HEK293T (cell line): Measurements from ENCODE around the gene CALB2.

Source experiments
- CTCF ChIA-PET: fragments of 350-600 bp; formaldehyde crosslinking; extraction: SDS; loops from one replicate; lab custom pipeline; 2021; ENCODE audit warnings: antibody characterized with exemption, inconsistent platforms; lab: Yijun Ruan, JAX
- POLR2A ChIA-PET: fragments of 350-600 bp; formaldehyde crosslinking; extraction: SDS; loops from one replicate; lab custom pipeline; 2020; ENCODE audit warnings: antibody characterized with exemption, inconsistent platforms; lab: Yijun Ruan, JAX
- DNase-seq: peaks from one replicate; pipeline ENCODE4 v3.0.0; 2012; ENCODE audit warnings: mixed read lengths; ENCODE audit errors: extremely low spot score
- ARNT ChIP-seq: fragments of 450-650 bp; IDR thresholded peaks from 2 replicates; pipeline ENCODE4 v1.6.1; 2017; ENCODE audit warnings: mild to moderate bottlenecking
- BHLHE40 ChIP-seq: fragments of 450-650 bp; IDR thresholded peaks from 2 replicates; pipeline ENCODE4 v1.6.1; 2016; ENCODE audit warnings: mild to moderate bottlenecking, moderate library complexity, borderline replicate concordance
- CTBP1 ChIP-seq: fragments of 450-650 bp; IDR thresholded peaks from 2 replicates; pipeline ENCODE4 v1.6.1; 2016; ENCODE audit warnings: borderline replicate concordance
- ELF4 ChIP-seq: fragments of 450-650 bp; IDR thresholded peaks from 2 replicates; pipeline ENCODE4 v1.6.1; 2017; ENCODE audit warnings: antibody characterized with exemption
- FOXA1 ChIP-seq: fragments of 450-650 bp; IDR thresholded peaks from 2 replicates; pipeline ENCODE4 v1.6.1; 2016; ENCODE audit warnings: mild to moderate bottlenecking
- FOXK2 ChIP-seq: fragments of 450-650 bp; IDR thresholded peaks from 2 replicates; pipeline ENCODE4 v1.6.1; 2016; ENCODE audit warnings: mild to moderate bottlenecking
- FOXM1 ChIP-seq: fragments of 450-650 bp; IDR thresholded peaks from 2 replicates; pipeline ENCODE4 v1.6.1; 2017; ENCODE audit warnings: mild to moderate bottlenecking, borderline replicate concordance
- HDGF ChIP-seq: fragments of 450-650 bp; IDR thresholded peaks from 2 replicates; pipeline ENCODE4 v1.6.1; 2017; ENCODE audit warnings: antibody characterized with exemption, borderline replicate concordance
- L3MBTL2 ChIP-seq: fragments of 450-650 bp; conservative IDR thresholded peaks from 2 replicates; pipeline ENCODE4 v1.6.1; 2016; ENCODE audit warnings: mild to moderate bottlenecking
- LEF1 ChIP-seq: fragments of 450-650 bp; IDR thresholded peaks from 2 replicates; pipeline ENCODE4 v1.6.1; 2017; ENCODE audit warnings: mild to moderate bottlenecking, borderline replicate concordance
- NFRKB ChIP-seq: fragments of 450-650 bp; IDR thresholded peaks from 2 replicates; pipeline ENCODE4 v1.6.1; 2016; ENCODE audit warnings: mild to moderate bottlenecking, moderate library complexity
- PKNOX1 ChIP-seq: fragments of 450-650 bp; IDR thresholded peaks from 2 replicates; pipeline ENCODE4 v1.6.1; 2016
- SP1 ChIP-seq: fragments of 450-650 bp; IDR thresholded peaks from 2 replicates; pipeline ENCODE4 v1.6.1; 2017
- SUZ12 ChIP-seq: fragments of 450-650 bp; IDR thresholded peaks from 2 replicates; pipeline ENCODE4 v1.6.1; 2016; ENCODE audit warnings: mild to moderate bottlenecking
- TARDBP ChIP-seq: fragments of 450-650 bp; IDR thresholded peaks from 2 replicates; pipeline ENCODE4 v1.6.1; 2016
- ZNF384 ChIP-seq: fragments of 450-650 bp; IDR thresholded peaks from 2 replicates; pipeline ENCODE4 v1.6.1; 2016

The CALB2 gene

GRCh38 chr16:71421911-71422310, 63.4 kb downstream of the CALB2 start:
- CTCF ChIA-PET: interaction anchor here (1.2 kb wide), 1 partner anchor 10 kb away, joined by 3 read pairs; no protein-coding TSS in a partner anchor

GRCh38 chr16:71423016-71423415, 64.5 kb downstream of the CALB2 start:
- CTCF ChIA-PET: interaction anchor here (0.6 kb wide), 2 partner anchors 12 to 142 kb away, joined by 3 to 4 read pairs; no protein-coding TSS in a partner anchor

More at GRCh38 chr16:71421911-71422310, 63.4 kb downstream of the CALB2 start:
- POLR2A ChIA-PET: no interaction called here
- no peak for TF ChIP-seq SUZ12
- TF ChIP-seq SP1: no peak
- no peak for TF ChIP-seq FOXA1
- TF ChIP-seq FOXM1: no peak
- TF ChIP-seq CTBP1: no peak
- no peak for TF ChIP-seq ARNT
- no peak for TF ChIP-seq L3MBTL2
- no peak for TF ChIP-seq BHLHE40
- DNase-seq: peak; percentile 59

GRCh38 chr16:71423865-71424264, 65.3 kb downstream of the CALB2 start:
- ChIA-PET CTCF (interaction anchor here (0.6 to 1.1 kb wide), 3 partner anchors 11 to 141 kb away, joined by 3 to 4 read pairs (median 4); no protein-coding TSS in a partner anchor), POLR2A (no interaction called here)
- no peak for DNase-seq
- TF ChIP-seq SUZ12: no peak

More at GRCh38 chr16:71423016-71423415, 64.5 kb downstream of the CALB2 start:
- no peak for DNase-seq
- TF ChIP-seq SP1 (no peak), FOXA1 (no peak), PKNOX1 (no peak), ARNT (no peak), TARDBP (no peak), FOXM1 (no peak), FOXK2 (no peak), CTBP1 (no peak), L3MBTL2 (no peak), LEF1 (no peak), BHLHE40 (no peak), ZNF384 (no peak), ELF4 (no peak), HDGF (no peak)
- POLR2A ChIA-PET: no interaction called here

GRCh38 chr16:71424626-71425025, 66.1 kb downstream of the CALB2 start:
- TF ChIP-seq SP1 (no peak), FOXA1 (no peak), SUZ12 (no peak), TARDBP (no peak), PKNOX1 (no peak), ZNF384 (no peak), LEF1 (no peak), CTBP1 (no peak), BHLHE40 (no peak), FOXM1 (no peak), HDGF (no peak)
- POLR2A ChIA-PET: no interaction called here
- no peak for DNase-seq
- CTCF ChIA-PET: interaction anchor here (1.1 to 2.1 kb wide), 2 partner anchors 12 kb away, joined by 4 to 13 read pairs; no protein-coding TSS in a partner anchor

GRCh38 chr16:71425746-71426068, 67.2 kb downstream of the CALB2 start:
- ChIA-PET CTCF (interaction anchor here (1.0 to 2.1 kb wide), 2 partner anchors 13 to 74 kb away, joined by 3 to 13 read pairs; no protein-coding TSS in a partner anchor), POLR2A (interaction anchor here (1.1 to 1.2 kb wide), 2 partner anchors 13 to 36 kb away, joined by 3 to 6 read pairs; partner anchors contain the start of gene ZNF23)
- no peak for DNase-seq
- TF ChIP-seq BHLHE40: no peak
- peak; percentile 83 for TF ChIP-seq L3MBTL2

- peak; percentile 78 for DNase-seq
- TF ChIP-seq PKNOX1: peak; percentile 88
- TF ChIP-seq NFRKB: no peak
- peak; percentile 96 for TF ChIP-seq CTBP1
- TF ChIP-seq FOXK2: no peak
- TF ChIP-seq SP1: no peak
- no peak for TF ChIP-seq FOXM1
- TF ChIP-seq L3MBTL2: no peak; the same call in none of the 2 replicates
- TF ChIP-seq TARDBP: no peak; the same call in 1 of the 2 replicates
- TF ChIP-seq SUZ12: no peak
- no peak for TF ChIP-seq FOXA1
- no peak for TF ChIP-seq ELF4
- TF ChIP-seq ARNT: 0 out of 2 replicates have a peak, but pooled peaks have one; percentile 19
- no peak for TF ChIP-seq HDGF
- no peak for TF ChIP-seq BHLHE40
- TF ChIP-seq ZNF384: no peak
- no peak for TF ChIP-seq LEF1
- ChIA-PET POLR2A (interaction anchor here (1.1 to 1.2 kb wide), 2 partner anchors 14 to 36 kb away, joined by 3 to 6 read pairs; partner anchors contain the start of gene ZNF23), CTCF (interaction anchor here (1.0 to 2.1 kb wide), 2 partner anchors 14 to 73 kb away, joined by 3 to 13 read pairs; no protein-coding TSS in a partner anchor)
Observed at GRCh38 chr16:71426069-71426879, 67.8 kb downstream of the CALB2 start.
